H1 (cell line): Measurements from ENCODE around the gene PIGC. TPM values are rescaled to one million over a fixed set of nuclear protein-coding genes. Genes with fewer than 3 reads are reported as not detected.

Experiments used
- ASH2L ChIP-seq: fragments of 200-600, 300-600 bp; sonication (generic); IDR thresholded peaks from one replicate; pipeline ENCODE4 v1.7.1; 2017; ENCODE audit warnings: low read length
- KDM5A ChIP-seq: fragments of 200-600 bp; IDR thresholded peaks from 2 replicates; pipeline ENCODE4 v1.7.1; 2012; ENCODE audit warnings: mild to moderate bottlenecking, low read length, inconsistent platforms, mixed read lengths
- TAF7 ChIP-seq: optimal IDR thresholded peaks from 2 replicates; pipeline ENCODE3; 2011; ENCODE audit warnings: low read depth, mild to moderate bottlenecking, inconsistent platforms, low read length, moderate library complexity, borderline replicate concordance
- polyA plus RNA-seq, 7 experiments: library from polyadenylated mRNA; depleted of rRNA in 3 of 7; stranded (reverse) in 5 of 7; unstranded in 2 of 7; fragments of >200 nt in 5 of 7; fragments of 200-250 nt in 2 of 7; gene quantifications; 1 replicate in 5 of 7; 2 replicates in 1 of 7; 4 replicates in 1 of 7; pipeline versions ENCODE4 v1.2.1 to v1.2.3, GENCODE V29; 2011 to 2013; ENCODE audit warnings: missing spikeins in 2 of 7, mixed read lengths in 2 of 7
- total RNA-seq: library from RNA; stranded (reverse); fragmentation: NEBNext Ultra II Directional; extraction: Animal tissue kit (Norgen Biotek cat#: 25700); gene quantifications from 2 replicates; pipeline ENCODE4 v1.2.1, GENCODE V29; 2021
- TF ChIP-seq, protein P1 (sequence below), 3 experiments: IDR thresholded peaks; 1 replicate in 2 of 3; 2 replicates in 1 of 3; pipeline versions ENCODE4 v1.5.1 to v1.6.1; 2011; ENCODE audit warnings: low read length in 3 of 3, mild to moderate bottlenecking in 3 of 3, inconsistent platforms in 2 of 3, low read depth in 1 of 3, moderate library complexity in 1 of 3; ENCODE audit not compliant: insufficient read depth in 1 of 3; ENCODE audit errors: control extremely low read depth in 1 of 3
- TF ChIP-seq, protein P2 (sequence below): IDR thresholded peaks from 2 replicates; pipeline ENCODE4 v1.6.1; 2011; ENCODE audit warnings: low read length, improper control_type of control experiment

The PIGC gene
- total and polyA plus RNA-seq, 2 of the 8 experiments (the other 6 are each of a cell fraction or from before 2014, with no cell fraction given) = 21.0 to 39.3 TPM

DNA sequence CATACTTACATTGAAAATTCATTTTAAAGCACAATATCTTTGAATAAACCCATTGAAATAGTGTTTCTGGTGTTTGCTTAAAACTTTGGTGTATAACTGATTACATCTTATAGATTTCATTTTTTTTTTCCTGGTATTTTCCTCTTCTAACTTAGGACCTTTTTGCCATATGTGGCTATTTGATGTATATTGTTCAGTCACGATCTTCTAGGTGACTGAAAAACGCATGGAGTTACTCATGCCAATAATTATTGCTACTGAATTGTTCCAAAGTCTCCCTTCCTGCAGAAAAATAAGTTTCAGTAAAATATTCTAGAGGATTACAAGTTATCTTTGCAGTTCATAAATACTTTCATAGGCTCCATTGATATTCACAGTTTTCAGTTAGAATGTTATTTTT is 46.2 kb downstream of the PIGC start (continued):
- TF ChIP-seq, protein P1, sequence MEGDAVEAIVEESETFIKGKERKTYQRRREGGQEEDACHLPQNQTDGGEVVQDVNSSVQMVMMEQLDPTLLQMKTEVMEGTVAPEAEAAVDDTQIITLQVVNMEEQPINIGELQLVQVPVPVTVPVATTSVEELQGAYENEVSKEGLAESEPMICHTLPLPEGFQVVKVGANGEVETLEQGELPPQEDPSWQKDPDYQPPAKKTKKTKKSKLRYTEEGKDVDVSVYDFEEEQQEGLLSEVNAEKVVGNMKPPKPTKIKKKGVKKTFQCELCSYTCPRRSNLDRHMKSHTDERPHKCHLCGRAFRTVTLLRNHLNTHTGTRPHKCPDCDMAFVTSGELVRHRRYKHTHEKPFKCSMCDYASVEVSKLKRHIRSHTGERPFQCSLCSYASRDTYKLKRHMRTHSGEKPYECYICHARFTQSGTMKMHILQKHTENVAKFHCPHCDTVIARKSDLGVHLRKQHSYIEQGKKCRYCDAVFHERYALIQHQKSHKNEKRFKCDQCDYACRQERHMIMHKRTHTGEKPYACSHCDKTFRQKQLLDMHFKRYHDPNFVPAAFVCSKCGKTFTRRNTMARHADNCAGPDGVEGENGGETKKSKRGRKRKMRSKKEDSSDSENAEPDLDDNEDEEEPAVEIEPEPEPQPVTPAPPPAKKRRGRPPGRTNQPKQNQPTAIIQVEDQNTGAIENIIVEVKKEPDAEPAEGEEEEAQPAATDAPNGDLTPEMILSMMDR (IDR thresholded peaks at IDR 0.05; ENCODE audit: control extremely low read depth in 1 of 3, insufficient read depth in 1 of 3, low read depth in 1 of 3, low read length in 3 of 3) = no peak
- TF ChIP-seq ASH2L (no peak), TAF7 (no peak), KDM5A (no peak)
- TF ChIP-seq, protein P2, sequence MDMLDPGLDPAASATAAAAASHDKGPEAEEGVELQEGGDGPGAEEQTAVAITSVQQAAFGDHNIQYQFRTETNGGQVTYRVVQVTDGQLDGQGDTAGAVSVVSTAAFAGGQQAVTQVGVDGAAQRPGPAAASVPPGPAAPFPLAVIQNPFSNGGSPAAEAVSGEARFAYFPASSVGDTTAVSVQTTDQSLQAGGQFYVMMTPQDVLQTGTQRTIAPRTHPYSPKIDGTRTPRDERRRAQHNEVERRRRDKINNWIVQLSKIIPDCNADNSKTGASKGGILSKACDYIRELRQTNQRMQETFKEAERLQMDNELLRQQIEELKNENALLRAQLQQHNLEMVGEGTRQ = no peak
